CD4-positive, alpha-beta T cell treated with Interleukin-15 for 4 hours (primary cell): ENCODE results near the gene H1-8.
"Not testable (repeated sequence)": the region's sequence is repeated elsewhere in the genome, so short reads cannot be mapped to it uniquely, and the experiment has no call there.

Experiments
- DNase-seq: peaks from one replicate; pipeline ENCODE4 v3.0.0-alpha.2; 2020; ENCODE audit warnings: low spot score

Gene H1-8

DNA sequence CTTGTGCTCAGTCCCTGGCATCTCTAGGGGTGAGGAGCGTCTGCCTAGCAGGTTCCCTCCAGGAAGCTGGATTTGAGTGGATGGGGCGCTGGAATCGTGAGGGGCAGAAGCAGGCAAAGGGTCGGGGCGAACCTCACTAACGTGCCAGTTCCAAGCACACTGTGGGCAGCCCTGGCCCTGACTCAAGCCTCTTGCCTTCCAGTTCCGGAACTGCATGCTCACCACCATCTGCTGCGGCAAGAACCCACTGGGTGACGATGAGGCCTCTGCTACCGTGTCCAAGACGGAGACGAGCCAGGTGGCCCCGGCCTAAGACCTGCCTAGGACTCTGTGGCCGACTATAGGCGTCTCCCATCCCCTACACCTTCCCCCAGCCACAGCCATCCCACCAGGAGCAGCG, 9.6 kb upstream of the H1-8 start:
- no peak for DNase-seq

DNA sequence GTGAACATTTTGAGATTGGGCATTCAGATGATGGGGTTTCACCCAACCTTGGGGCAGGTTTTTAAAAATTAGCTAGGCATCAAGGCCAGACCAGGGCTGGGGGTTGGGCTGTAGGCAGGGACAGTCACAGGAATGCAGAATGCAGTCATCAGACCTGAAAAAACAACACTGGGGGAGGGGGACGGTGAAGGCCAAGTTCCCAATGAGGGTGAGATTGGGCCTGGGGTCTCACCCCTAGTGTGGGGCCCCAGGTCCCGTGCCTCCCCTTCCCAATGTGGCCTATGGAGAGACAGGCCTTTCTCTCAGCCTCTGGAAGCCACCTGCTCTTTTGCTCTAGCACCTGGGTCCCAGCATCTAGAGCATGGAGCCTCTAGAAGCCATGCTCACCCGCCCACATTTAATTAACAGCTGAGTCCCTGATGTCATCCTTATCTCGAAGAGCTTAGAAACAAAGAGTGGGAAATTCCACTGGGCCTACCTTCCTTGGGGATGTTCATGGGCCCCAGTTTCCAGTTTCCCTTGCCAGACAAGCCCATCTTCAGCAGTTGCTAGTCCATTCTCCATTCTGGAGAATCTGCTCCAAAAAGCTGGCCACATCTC, 8.4 kb upstream of the H1-8 start:
- no peak for DNase-seq

- no peak for DNase-seq
Measured at GRCh38 chr3:129535075-129535474, 7.9 kb upstream of the H1-8 start.

GRCh38 chr3:129536374-129536667, 6.7 kb upstream of the H1-8 start:
- DNase-seq, result no peak

GRCh38 chr3:129536804-129537203, 6.2 kb upstream of the H1-8 start:
- DNase-seq, result no peak

GRCh38 chr3:129539206-129539605, 3.8 kb upstream of the H1-8 start:
- no peak for DNase-seq

DNA sequence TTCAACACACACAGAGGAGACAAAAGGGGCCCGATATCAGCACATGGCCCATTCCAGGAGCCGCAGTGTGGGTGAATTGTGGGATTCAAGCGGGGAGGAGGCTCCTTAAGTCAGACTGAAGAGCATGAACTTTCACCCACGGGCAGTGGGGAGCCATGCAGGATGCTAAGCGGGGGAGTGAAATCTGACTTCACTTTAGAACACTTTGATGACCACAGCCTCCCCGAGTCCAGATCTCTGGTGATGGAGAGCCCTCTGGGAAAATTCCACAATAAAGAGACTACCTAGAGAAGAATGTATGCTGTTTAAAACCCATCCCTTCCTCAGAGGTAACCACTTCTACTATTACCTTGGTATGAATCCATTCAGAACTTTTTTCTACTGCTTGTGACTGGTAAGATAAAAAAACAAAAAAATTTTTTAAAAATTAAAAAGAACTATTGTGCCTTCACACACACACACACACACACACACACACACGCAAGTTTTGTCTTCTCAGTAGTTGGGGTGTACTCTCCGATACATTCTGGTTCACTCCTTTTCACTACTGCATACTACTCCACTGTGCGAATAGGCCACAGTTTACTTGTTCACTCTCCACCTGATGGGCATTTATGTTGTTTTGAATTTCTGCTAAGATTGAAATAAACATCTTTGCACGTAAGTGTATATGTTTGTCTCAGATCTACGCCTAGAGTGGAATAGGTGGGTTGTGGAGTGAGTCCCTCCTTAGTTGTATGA, 2.0 kb upstream of the H1-8 start:
- no peak for DNase-seq

- no peak for DNase-seq
Measured at GRCh38 chr3:129542747-129543146, 228 bp upstream of the H1-8 start.

DNA sequence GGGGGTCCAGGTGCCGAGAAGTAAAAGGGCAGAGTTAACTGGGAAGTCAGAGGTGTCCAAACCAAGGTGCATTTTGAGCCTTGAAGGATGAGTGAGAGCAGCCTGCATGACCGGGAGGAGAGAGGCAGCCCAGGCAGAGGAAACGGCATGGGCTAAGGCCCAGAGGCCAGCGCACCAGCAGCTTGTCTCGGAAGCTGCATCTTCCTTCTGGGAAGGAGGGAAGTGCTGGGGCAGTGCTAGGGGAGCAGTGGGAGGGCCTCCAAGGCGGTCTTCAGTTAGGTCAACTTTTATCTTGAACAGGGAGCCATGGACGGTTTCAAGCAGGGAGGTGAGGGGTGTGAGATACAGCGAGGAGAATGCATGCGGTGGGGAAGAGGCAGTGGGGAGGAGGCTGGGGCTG, 1.0 kb downstream of the H1-8 start:
- DNase-seq, result no peak

DNA sequence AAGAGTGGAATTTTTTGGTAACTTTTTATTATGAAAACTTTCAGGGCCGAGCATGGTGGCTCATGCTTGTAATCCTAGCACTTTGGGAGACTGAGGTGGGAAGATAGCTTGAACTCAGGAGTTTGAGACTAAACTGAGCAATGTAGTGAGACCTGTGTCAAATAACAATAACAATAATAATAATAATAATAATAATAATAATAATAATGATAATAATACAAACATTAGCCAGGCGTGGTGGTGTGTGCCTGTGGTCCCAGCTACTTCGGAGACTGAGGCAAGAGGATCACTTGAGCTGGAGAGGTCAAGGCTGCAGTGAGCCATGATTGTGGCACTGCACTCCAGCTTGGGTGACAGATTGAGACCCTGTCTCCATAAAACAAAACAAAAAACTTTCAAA, 3.0 kb downstream of the H1-8 start:
- DNase-seq, result not testable (repeated sequence)

DNA sequence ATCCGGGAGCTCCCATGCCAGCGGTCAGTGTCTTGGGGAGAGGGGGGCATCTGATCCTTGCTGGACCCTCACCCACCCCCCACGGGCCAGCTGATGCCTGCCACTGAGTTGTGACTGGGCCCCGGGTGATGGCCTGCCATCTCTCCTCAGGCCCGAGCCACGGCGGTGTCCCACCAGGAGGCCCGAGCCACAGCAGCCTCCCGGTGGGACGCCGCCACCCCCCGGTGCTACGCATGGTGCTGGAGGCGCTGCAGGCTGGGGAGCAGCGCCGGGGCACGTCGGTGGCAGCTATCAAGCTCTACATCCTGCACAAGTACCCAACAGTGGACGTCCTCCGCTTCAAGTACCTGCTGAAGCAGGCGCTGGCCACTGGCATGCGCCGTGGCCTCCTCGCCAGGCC, 4.3 kb downstream of the H1-8 start:
- no peak for DNase-seq

GRCh38 chr3:129548104-129548965, 5.4 kb downstream of the H1-8 start:
- DNase-seq, result no peak

DNA sequence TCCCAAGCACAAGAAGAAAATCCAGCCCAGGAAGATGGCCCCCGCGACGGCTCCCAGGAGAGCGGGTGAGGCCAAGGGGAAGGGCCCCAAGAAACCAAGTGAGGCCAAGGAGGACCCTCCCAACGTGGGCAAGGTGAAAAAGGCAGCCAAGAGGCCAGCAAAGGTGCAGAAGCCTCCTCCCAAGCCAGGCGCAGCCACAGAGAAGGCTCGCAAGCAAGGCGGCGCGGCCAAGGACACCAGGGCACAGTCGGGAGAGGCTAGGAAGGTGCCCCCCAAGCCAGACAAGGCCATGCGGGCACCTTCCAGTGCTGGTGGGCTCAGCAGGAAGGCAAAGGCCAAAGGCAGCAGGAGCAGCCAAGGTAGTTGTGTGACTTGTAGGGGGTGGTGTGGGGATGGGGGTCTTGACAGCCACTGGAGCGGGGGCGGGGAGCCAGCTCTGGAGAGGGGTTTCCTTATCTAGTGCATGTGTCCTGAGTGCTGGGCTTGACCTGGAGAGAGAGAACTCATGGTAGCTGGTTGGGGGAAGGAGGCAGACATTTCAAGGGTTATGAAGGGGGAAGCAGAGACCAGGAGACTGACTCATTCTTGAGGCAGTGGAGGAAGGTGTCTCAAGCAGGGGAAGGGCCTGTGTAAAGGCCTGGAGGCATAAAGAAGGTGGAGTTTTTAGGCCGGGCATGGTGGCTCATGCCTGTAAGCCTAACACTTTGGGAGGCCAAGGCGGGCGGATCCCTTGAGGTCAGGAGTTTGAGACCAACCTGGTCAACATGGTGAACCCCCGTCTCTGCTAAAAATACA, 6.2 kb downstream of the H1-8 start:
- no peak for DNase-seq

DNA sequence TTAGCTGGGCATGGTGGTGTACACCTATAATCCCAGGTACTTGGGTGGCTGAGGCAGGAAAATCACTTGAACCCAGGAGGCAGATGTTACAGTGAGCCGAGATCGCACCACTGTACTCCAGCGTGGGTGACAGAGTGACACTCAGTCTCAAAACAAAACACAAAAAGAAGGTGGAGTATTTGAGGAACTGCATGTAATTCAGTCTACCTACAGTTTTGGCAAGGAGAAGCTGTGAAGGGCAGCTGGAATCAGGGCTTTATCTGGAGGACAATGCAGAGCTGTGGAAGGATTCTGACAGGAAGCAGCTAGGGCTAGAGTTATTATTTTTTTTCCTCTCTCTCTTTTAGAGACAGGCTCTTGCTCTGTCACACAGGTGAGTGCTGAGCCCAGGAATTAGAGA, 6.8 kb downstream of the H1-8 start:
- no peak for DNase-seq

DNA sequence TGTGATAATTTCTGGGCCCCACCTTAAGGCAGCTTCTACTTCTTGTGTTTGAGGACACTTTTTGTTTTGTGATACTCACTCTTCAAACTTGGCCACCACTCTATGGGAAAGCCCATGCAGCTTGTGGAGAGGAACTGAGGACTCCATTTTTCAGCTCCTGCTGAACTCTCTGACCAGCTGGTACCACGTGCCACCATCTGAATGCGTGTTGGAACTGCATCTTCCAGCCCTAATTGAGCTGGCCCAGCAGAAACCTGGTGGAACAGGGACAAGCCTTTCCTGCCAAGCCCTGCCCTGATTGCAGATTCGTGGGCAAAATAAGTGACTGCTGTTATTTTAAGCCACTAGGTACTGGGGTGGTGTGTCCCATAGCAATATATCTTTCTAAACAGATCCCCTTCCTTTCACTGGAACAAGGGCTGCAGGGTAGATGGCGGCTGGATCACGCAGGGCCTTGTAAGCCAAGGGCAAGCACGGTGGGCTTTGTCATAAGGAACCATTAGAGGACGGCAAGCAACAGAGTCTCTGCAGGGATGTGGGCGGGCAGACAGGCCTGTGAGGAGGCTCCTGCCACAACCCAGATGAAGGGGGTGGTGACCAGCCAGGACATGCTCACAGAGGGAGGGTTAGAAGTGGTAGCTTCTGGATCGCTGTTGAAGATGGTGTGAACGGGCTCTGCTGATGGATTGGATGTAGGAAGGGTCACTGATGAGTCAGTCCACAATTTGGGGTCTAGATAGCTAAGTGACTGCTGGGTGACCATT, 9.5 kb downstream of the H1-8 start:
- no peak for DNase-seq

- DNase-seq, result no peak
Measured at GRCh38 chr3:129553171-129553570, 10.2 kb downstream of the H1-8 start.

DNA sequence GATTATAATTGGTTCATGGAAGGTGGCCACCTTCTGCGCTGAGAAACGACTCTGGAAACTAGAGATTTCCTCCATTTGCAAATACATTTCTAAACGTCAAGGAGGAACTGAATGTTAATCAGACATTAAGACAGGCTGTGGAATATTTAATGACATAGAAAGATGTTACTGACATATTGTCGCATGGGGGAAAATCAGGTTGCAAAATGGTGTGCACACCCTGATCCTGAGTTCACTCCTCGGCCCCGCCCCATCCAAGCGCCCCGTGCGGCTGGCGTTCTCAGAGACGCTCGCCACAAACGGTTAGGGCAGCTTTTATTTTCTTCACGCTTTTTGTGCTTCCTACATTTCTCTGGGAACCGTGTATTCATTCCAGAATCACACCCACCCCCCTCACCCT, 10.7 kb downstream of the H1-8 start:
- no peak for DNase-seq

DNA sequence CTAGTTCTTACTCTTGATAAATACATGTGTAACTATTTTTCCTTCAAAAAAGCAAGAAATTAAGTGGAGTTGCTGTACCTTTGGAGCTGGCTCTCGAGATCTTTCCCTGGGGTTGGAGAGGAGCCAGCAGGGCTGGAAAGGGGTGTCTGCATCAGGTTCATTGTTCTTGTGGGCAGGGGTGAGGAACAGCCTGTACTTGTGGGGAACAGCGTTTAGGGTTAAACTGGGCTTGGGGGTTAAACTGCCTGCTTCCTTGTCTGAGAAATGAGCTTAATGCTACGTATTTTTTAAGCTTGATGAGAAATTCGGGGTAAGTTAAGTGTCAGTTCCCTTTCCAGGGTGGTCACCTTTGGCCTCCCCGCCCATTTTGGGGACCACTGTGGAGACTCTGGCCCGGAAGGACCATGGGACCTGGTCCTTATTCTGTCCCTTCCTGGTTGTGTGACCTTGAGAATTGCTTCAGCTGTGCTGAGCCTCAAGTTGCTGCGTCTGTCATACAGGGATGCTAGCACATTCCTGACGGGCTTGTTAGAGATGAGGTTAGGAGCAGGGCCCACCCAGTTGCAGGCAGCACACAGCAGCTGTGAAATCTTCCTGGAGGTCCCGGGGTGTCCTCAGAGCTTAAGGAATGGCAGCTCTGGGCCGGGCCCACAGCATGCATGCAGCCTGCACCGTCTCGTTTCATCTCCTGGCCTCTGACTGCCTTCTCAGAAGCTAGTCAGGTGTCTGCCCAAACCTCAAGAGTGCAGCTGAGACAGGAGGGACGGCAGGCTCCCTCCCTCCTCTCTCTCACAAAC, 11.6 kb downstream of the H1-8 start:
- no peak for DNase-seq

DNA sequence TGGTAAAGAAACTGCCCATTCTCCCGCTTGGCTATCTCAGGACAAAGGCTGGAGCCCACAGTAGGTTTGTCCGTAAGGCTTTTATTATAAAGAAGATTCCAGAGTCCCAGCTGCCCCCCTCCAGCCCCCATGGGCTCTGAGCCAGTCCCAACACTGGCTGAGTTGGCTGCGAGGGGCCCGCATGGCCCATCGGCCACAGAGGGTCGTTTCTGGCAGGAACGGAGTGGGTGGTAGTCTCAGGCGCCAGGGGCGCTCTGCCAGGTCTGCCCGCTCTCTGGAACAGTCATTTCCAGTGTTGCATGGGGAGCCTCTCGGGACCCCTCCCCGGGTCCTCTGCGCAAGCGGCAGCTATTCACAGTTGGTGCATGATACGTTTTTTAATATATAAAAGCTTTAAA, 12.2 kb downstream of the H1-8 start:
- DNase-seq, result no peak

DNA sequence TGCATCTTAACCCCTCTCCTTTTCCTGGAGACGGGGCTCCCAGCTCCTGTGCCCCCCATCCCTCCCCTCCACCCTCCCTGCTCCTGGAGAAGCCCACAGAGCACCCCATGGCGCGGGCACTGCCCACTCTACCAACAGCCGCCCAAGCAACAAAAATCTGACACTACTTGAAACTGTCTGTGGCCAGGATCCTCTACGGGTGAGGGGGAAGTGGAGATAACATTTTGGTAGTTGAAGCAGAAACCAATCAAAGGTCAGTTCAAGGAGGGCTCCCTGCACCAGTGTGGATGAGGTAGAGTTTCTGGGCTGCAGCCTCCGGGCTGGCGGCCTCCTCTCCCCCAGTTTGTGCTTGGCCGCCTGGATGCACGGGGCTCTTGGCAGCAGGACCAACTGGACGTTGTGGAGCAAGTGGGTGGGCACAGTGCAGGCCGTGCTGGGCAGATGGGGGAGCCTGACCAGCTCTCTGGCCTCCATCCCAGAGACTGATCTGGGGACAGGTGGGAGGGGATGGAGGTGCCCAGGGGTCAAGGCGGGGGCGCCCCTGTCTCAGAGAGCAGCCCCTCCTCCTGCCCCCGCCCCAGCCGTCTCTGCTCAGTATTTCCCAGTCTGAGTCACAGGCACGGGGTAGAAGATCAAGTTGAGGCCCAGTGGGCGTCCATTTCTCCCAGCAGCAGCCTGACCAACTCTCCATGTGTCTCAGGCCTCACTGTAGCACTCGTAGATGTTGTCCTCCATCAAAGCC, 12.8 kb downstream of the H1-8 start:
- no peak for DNase-seq
